HepG2 (cell line): ENCODE results near the gene ARTN. TPM values are rescaled to one million over a fixed set of nuclear protein-coding genes. Genes with fewer than 3 reads are reported as not detected.
A peak's percentile ranks its signal among the peaks of the same experiment; 100 is the strongest.

Experiments used
- AGO1 ChIP-seq: fragments of 200-400 bp; formaldehyde crosslinking; IDR thresholded peaks from 2 replicates; pipeline ENCODE4 v1.6.1; 2017; ENCODE audit warnings: mild to moderate bottlenecking, low read depth, low read length, moderate library complexity; ENCODE audit not compliant: poor library complexity, severe bottlenecking
- DMAP1 ChIP-seq: IDR thresholded peaks from 2 replicates; pipeline ENCODE4 v1.6.1; 2016
- KAT2B ChIP-seq: fragments of 150-350 bp; IDR thresholded peaks from 2 replicates; pipeline ENCODE4 v1.6.1; 2014; ENCODE audit warnings: low read depth, low read length, borderline replicate concordance
- KLF16 ChIP-seq, 2 experiments: sonication (generic) in 1 of 2; formaldehyde crosslinking in 1 of 2; IDR thresholded peaks; 2 replicates each; pipeline versions ENCODE4 v1.6.1 to v1.8.0; 2016 to 2023; ENCODE audit warnings: missing genetic modification reagents in 2 of 2, missing compliant biosample characterization in 1 of 2
- NFKB2 ChIP-seq: sonication (generic); formaldehyde crosslinking; IDR thresholded peaks from 2 replicates; pipeline ENCODE4 v1.4.0; 2020; ENCODE audit warnings: missing genetic modification reagents, borderline replicate concordance
- PLRG1 ChIP-seq: fragments of 450-650 bp; conservative IDR thresholded peaks from 2 replicates; pipeline ENCODE4 v1.6.1; 2016
- POLR2AphosphoS2 ChIP-seq: IDR thresholded peaks from 2 replicates; pipeline ENCODE4 v1.6.1; 2011; ENCODE audit warnings: low read depth, low read length, improper control_type of control experiment
- POLR2G ChIP-seq: fragments of 200-400 bp; formaldehyde crosslinking; IDR thresholded peaks from 2 replicates; pipeline ENCODE4 v1.6.1; 2018; ENCODE audit warnings: mild to moderate bottlenecking, low read depth, low read length, moderate library complexity
- SMAD1 ChIP-seq: sonication (generic); formaldehyde crosslinking; IDR thresholded peaks from 2 replicates; pipeline ENCODE4 v1.4.0; 2020; ENCODE audit warnings: missing genetic modification reagents, low read depth, mild to moderate bottlenecking, borderline replicate concordance
- ZBTB20 ChIP-seq: sonication (generic); formaldehyde crosslinking; IDR thresholded peaks from 2 replicates; pipeline ENCODE4 v1.8.1; 2023; ENCODE audit warnings: missing genetic modification reagents, low read depth, mild to moderate bottlenecking, borderline replicate concordance
- ZFX ChIP-seq: sonication (generic); formaldehyde crosslinking; IDR thresholded peaks from 2 replicates; pipeline ENCODE4 v1.4.0; 2020; ENCODE audit warnings: mild to moderate bottlenecking, low read depth, missing genetic modification reagents, moderate library complexity
- ZNF280B ChIP-seq: sonication (generic); formaldehyde crosslinking; IDR thresholded peaks from 2 replicates; pipeline ENCODE4 v1.5.0; 2020; ENCODE audit warnings: missing genetic modification reagents, mild to moderate bottlenecking, borderline replicate concordance
- ZNF317 ChIP-seq: sonication (generic); formaldehyde crosslinking; IDR thresholded peaks from 2 replicates; pipeline ENCODE4 v1.5.0; 2020; ENCODE audit warnings: mild to moderate bottlenecking, missing genetic modification reagents
- ZNF326 ChIP-seq: sonication (generic); formaldehyde crosslinking; IDR thresholded peaks from 2 replicates; pipeline ENCODE4 v1.4.0; 2020; ENCODE audit warnings: missing genetic modification reagents, borderline replicate concordance
- ZNF329 ChIP-seq: sonication (generic); formaldehyde crosslinking; IDR thresholded peaks from 2 replicates; pipeline ENCODE4 v1.9.0; 2021; ENCODE audit warnings: low read depth, mild to moderate bottlenecking, missing genetic modification reagents
- ZNF530 ChIP-seq: sonication (generic); formaldehyde crosslinking; IDR thresholded peaks from 2 replicates; pipeline ENCODE4 v1.5.0; 2020; ENCODE audit warnings: low read depth, mild to moderate bottlenecking, missing genetic modification reagents
- ZNF687 ChIP-seq: sonication (generic); formaldehyde crosslinking; IDR thresholded peaks from 2 replicates; pipeline ENCODE4 v1.5.1; 2020; ENCODE audit warnings: mild to moderate bottlenecking, missing genetic modification reagents, moderate library complexity
- ZNF841 ChIP-seq: sonication (generic); formaldehyde crosslinking; IDR thresholded peaks from 2 replicates; pipeline ENCODE4 v1.8.1; 2023; ENCODE audit warnings: missing genetic modification reagents, borderline replicate concordance
- polyA plus RNA-seq, 8 experiments: library from polyadenylated mRNA; depleted of rRNA in 3 of 8; stranded (reverse) in 7 of 8; unstranded in 1 of 8; fragments of >200 nt; fragmentation: Illumina TruSeq in 4 of 8; extraction: Trizol in 4 of 8; gene quantifications; 2 replicates each; pipeline versions ENCODE4 v1.2.1 to v1.2.3, GENCODE V29; 2011 to 2016; ENCODE audit warnings: low read depth in 4 of 8, missing spikeins in 1 of 8, mixed read lengths in 1 of 8; ENCODE audit not compliant: insufficient read depth in 1 of 8
- total RNA-seq, 5 experiments: library from RNA; depleted of rRNA; stranded (reverse); fragments of >200 nt; fragmentation: Illumina TruSeq; extraction: Trizol; gene quantifications; 2 replicates each; pipeline ENCODE4 v1.2.3, GENCODE V29; 2016; ENCODE audit warnings: low read depth in 1 of 5
- TF ChIP-seq, protein P1 (sequence below), 2 experiments: sonication (generic) in 1 of 2; formaldehyde crosslinking in 1 of 2; IDR thresholded peaks; 2 replicates each; pipeline versions ENCODE4 v1.5.1 to v1.6.1; 2011 to 2020; ENCODE audit warnings: borderline replicate concordance in 1 of 2, low read depth in 1 of 2, low read length in 1 of 2, mild to moderate bottlenecking in 1 of 2, missing genetic modification reagents in 1 of 2, moderate library complexity in 1 of 2
- TF ChIP-seq, protein P2 (sequence below): IDR thresholded peaks from 2 replicates; pipeline ENCODE4 v1.6.1; 2016; ENCODE audit warnings: missing genetic modification reagents, missing compliant biosample characterization

The ARTN gene
- total and polyA plus RNA-seq, 2 of the 13 experiments (the other 11 are each of a cell fraction or from before 2014, with no cell fraction given), result 0.11 to 0.62 TPM

- TF ChIP-seq, protein P1, sequence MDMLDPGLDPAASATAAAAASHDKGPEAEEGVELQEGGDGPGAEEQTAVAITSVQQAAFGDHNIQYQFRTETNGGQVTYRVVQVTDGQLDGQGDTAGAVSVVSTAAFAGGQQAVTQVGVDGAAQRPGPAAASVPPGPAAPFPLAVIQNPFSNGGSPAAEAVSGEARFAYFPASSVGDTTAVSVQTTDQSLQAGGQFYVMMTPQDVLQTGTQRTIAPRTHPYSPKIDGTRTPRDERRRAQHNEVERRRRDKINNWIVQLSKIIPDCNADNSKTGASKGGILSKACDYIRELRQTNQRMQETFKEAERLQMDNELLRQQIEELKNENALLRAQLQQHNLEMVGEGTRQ (IDR thresholded peaks at IDR 0.05; ENCODE audit: low read depth, low read length), result peak; percentile 56; the same call in 1 of the 2 replicates
- TF ChIP-seq, protein P1 (CRISPR knock-in tag; IDR thresholded peaks at IDR 0.05; ENCODE audit: borderline replicate concordance), result 0 out of 2 replicates have a peak, but pooled peaks have one; percentile 19
- TF ChIP-seq ZBTB20 (CRISPR knock-in tag), result no peak; the same call in 1 of the 2 replicates
- peak; percentile 62; the same call in 1 of the 2 replicates for TF ChIP-seq ZFX (CRISPR knock-in tag)
- TF ChIP-seq ZNF841 (CRISPR knock-in tag), result no peak
- no peak for TF ChIP-seq NFKB2 (CRISPR knock-in tag)
- no peak for TF ChIP-seq ZNF317 (CRISPR knock-in tag)
- peak; percentile 77 for TF ChIP-seq POLR2G
- no peak for TF ChIP-seq POLR2AphosphoS2
- no peak for TF ChIP-seq ZNF530
- TF ChIP-seq ZNF687 (CRISPR knock-in tag), result peak; percentile 59
- TF ChIP-seq DMAP1 (CRISPR knock-in tag), result peak; percentile 77; the same call in 1 of the 2 replicates
- peak; percentile 52 for TF ChIP-seq AGO1
- TF ChIP-seq ZNF329 (CRISPR knock-in tag), result no peak
- no peak for TF ChIP-seq ZNF326 (CRISPR knock-in tag)
- TF ChIP-seq, protein P2, sequence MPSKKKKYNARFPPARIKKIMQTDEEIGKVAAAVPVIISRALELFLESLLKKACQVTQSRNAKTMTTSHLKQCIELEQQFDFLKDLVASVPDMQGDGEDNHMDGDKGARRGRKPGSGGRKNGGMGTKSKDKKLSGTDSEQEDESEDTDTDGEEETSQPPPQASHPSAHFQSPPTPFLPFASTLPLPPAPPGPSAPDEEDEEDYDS (CRISPR knock-in tag), result no peak
- TF ChIP-seq KLF16 (CRISPR knock-in tag; IDR thresholded peaks at IDR 0.05), result no peak
- TF ChIP-seq ZNF280B (CRISPR knock-in tag), result no peak; the same call in 1 of the 2 replicates
- no peak for TF ChIP-seq KAT2B
- no peak for TF ChIP-seq PLRG1
- TF ChIP-seq SMAD1 (CRISPR knock-in tag), result no peak; the same call in 1 of the 2 replicates
These were observed 36.3 kb downstream of the ARTN start, which contains the start of gene DPH2 (continued) for GRCh38 chr1:43969746-43970466.
